COLO829 (cell line): ENCODE data around the gene UBAP2.
"Not testable (repeated sequence)": the region's sequence is repeated elsewhere in the genome, so short reads cannot be mapped to it uniquely, and the experiment has no call there.

Experiments
- DNase-seq: peaks from one replicate; pipeline ENCODE4 v3.0.0; 2012; ENCODE audit warnings: low spot score

The UBAP2 gene

DNA sequence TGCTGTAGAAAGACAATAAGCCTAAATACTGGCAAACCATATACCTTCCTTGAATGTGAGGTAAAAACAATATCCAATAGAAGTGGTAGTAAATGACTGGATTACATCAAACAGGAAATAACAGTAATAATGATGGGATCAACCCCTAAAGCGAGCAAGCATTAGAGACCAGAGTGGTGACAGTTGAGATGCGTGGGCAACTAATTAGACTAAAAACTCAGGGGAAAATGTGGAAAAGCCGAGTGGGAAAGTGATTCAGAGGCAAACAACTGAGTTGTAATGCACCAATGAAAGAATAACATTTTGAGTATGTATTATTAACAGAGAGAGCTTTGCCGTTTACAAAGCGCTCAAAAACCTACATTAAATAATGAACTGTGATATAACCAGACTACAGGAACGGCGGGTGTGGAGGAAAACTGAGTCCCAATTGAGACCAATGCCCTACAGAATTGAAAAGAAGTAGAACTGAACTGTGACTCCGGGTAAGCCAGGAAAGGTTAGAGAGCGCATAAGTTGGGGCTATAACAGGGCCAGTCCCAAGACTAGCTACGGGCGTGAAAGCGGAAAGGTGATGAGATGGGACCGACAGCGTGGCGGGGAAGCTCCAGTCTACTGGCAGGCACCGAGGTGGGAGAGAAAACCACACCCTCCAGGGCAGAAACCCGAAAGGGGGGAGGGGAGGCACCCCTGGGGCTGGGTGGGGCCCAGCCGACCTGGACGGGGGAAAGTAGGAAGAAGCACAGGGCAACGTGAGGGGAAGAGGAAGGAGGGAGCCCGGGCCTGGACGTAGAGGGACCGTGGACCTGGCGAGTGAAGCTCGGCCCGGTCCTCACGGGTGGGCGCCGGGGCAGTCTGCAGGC is 592 bp downstream of the UBAP2 start:
- DNase-seq: no peak

DNA sequence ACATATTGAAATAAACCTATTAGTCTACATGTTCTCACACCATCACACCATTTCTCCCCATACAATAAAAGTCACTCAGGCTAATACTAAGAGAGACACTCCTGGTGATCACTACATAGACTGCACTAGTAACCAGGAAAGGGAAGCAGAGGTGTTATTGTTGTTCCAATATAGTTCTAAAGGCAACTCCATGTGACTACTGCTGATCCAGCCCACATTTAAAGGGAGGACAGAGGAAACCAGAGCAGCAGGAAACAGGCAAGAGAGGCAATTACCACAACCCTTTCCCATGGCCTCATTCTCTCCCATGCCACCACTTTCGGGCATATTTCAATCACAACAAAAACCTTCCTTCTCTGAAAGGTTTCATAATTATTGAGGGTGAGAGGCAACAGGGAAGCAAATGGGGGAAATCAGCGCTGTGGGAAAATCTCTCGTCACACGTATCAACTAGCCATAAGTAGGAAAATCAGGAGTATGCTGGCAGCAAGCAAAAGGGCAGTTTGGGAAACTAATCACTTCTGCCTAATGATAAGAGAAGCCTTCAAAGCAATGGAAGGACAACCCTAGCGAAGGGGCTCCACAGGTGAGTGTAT is 1.8 kb downstream of the UBAP2 start:
- no peak for DNase-seq

DNA sequence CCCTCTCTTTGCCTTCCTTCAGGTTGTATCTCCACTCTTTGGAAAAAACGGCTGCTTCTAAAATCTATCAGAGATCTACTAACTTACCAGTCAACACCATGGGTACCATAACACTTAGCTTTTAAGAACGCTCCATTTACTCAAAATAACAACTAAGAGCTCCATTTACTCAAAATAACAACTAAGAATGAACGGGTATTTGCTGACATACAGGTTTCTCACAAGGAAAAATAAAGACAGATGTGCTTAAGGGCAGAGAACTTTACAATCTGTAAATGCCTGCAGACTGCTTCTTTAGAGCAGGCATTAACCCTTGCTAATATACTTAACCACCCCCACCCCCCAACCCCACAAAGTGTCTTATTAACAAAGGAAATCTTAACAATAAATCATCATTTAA is 2.8 kb downstream of the UBAP2 start:
- no peak for DNase-seq

DNA sequence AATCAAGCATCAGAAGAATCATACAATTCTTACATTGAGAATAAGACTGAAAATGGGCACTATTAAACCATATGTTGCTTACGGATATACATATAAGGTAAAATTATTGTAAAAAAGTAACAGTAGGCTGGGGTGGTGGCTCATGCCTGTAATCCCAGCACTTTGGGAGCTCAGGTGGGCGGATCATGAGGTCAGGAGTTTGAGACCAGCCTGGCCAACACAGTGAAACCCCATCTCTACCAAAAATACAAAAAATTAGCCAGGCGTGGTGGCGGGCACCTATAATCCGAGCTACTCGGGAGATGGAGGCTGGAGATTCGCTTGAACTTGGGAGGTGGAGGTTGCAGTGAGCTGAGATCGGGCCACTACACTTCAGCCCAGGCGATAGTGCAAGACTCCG is 6.6 kb downstream of the UBAP2 start:
- DNase-seq: not testable (repeated sequence)

DNA sequence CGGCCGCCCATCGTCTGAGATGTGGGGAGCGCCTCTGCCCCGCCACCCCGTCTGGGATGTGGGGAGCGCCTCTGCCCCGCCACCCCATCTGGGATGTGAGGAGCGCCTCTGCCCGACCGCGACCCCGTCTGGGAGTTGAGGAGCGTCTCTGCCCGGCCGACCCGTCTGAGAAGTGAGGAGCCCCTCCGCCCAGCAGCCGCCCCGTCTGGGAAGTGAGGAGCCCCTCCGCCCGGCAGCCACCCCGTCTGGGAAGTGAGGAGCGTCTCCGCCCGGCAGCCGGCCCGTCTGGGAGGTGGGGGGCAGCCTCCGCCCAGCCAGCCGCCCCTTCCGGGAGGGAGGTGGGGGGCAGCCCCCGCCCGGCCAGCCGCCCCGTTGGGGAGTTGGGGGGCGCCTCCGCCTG is 9.8 kb downstream of the UBAP2 start:
- not testable (repeated sequence) for DNase-seq

DNA sequence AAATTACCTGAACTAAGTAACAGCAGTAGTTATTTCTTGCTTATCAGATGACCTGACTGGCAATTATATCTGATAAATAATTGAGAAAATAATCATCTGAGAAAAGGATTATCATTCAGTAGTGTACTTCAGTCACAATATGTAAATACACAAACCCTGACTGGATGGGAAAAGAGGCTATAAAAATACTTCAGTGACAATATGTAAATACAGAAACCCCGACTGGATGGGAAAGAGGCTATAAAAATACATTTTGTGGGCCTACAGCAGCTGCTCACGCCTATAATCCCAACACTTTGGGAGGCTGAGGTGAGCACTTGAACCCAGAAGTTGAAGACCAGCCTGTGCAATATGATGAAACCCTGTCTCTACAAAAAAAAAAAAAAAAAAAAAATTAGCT is 11.1 kb downstream of the UBAP2 start:
- DNase-seq: no peak

GRCh38 chr9:34036625-34037024 is 12.1 kb downstream of the UBAP2 start:
- no peak for DNase-seq

- DNase-seq: no peak
Measured at GRCh38 chr9:34035656-34036055, 13.0 kb downstream of the UBAP2 start.

DNA sequence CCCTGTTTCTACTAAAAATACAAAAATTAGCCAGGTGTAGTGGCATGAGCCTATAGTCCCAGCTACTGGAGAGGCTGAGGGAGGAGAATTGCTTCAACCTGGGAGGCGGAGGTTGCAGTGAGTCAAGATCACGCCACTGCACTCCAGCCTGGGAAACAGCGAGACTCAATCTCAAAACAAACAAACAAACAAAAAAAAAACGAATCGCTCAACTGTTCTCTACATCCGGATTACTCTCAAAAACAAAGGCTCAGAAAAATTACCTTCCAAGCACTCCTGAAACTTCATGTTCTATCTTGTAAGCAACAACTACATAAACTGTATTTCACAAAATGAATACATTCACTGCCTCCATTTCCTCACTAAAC is 14.0 kb downstream of the UBAP2 start:
- DNase-seq: no peak

- DNase-seq: no peak
Measured at GRCh38 chr9:34032631-34033030, 16.1 kb downstream of the UBAP2 start.

- DNase-seq: no peak
Measured at GRCh38 chr9:34027845-34028574, 20.7 kb downstream of the UBAP2 start.

- no peak for DNase-seq
Measured at GRCh38 chr9:34025811-34026210, 22.9 kb downstream of the UBAP2 start.

DNA sequence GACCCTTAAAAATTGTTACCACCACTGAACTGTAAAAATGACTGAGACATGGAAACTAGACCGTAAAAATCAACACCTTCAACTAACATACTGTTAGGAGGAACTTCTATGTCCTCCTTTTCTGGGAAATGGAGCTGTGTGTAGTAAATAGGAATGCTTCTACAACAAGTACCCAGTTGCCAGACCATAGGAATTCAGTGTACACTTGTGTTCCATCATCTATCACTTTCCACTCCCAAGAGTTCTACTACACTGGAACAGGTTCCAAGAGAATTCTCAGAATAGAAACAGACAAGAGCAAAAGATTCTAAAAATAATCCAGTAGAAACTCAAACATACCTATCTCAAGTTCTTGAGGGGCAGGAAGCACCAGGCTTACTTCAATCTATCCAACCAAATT is 23.6 kb downstream of the UBAP2 start:
- no peak for DNase-seq

- not testable (repeated sequence) for DNase-seq
Measured at GRCh38 chr9:34024476-34024875, 24.2 kb downstream of the UBAP2 start.

DNA sequence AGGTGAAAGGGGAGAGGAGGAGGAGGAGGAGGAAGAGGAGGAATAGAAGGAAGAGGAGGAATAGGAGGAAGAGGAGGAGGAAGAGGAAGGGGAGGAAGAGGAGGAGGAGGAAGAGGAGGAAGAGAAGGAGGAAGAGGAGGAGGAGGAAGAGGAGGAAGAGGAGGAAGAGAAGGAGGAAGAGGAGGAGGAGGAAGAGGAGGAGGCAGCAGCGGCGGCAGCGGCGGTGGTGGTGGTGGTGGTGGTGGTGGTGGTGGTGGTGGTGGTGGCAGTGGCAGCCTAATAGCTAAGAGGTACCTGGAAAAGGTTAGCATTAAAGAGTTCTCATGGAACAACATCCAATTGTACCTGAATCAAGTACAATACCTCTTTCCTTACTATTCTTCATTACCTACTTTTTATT is 32.5 kb downstream of the UBAP2 start:
- DNase-seq: no peak

- DNase-seq: no peak
Measured at GRCh38 chr9:34010979-34011378, 37.7 kb downstream of the UBAP2 start.

GRCh38 chr9:34001951-34002350 is 46.7 kb downstream of the UBAP2 start:
- no peak for DNase-seq

GRCh38 chr9:34001298-34001697 is 47.4 kb downstream of the UBAP2 start:
- no peak for DNase-seq

- DNase-seq: no peak
Measured at GRCh38 chr9:33995449-33995848, 53.2 kb downstream of the UBAP2 start.

GRCh38 chr9:33993104-33993503 is 55.6 kb downstream of the UBAP2 start:
- DNase-seq: no peak

DNA sequence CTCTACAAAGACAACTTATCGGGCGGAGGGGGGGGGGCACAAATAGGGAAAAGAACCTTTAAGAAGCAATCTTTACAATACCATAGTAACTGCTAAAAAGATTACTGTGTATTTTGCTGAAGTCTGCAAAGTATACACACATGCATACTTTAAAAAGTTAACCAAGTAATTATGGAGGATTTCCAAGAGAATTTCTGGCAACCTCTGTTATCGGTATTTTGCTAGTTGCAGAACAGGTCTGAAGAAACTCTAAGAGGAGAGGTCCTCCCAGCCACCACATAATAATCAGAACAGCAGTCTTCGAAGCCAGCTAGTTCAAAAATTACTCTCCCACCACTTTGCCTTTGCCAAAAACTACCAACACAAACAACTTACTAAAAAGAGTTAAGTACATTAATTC is 56.1 kb downstream of the UBAP2 start:
- no peak for DNase-seq

DNA sequence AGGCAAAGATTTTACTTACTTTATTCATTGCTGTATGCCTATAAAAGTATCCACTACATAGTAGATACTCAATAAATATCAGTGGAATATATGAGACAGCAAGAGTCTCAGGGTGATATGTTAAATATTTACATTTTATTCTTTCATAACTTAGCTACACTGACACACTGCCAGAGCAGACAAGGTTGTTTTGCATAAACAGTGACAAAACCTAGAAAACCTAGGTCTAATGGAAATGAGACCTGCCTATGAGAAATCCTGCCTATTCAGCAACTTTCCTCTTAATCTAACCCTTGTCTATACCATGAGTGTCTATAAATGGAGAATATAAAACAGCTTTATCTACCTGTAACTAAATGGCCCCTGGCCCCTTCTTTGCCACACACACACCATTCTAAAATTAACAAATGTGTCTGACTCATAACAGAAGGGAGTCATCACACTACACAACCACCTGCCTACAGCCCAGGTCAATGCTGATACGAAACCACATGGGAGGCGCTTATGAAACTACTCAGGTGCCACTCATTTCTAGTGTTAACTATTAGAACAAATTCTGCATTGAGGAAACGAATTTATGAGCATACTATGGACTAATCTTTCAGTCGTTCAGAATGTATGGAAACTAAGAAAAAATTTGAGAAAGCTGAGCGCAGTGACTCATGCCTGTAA is 60.3 kb downstream of the UBAP2 start:
- no peak for DNase-seq

DNA sequence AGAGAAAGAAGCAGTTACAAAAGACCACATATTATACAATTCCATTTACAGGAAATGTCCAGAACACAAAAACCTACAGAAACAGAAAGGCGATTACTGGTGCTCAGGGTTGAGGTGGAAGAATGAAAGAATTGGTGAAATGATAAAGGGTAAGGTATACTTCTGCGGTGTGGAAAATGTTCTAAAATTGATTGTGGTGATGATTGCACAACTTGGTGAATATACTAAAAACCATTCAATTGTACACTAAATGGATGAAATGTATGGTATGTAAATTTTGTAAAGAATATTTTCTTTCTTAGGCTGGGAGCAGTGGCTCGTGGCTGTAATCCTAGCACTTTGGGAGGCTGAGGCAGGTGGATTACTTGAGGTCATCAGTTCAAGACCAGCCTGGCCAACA is 72.3 kb downstream of the UBAP2 start:
- DNase-seq: no peak
